B cell (primary cell): Measurements from ENCODE around the gene LAMP5. TPM values are rescaled to one million over a fixed set of nuclear protein-coding genes. Genes with fewer than 3 reads are reported as not detected.

Experiments used
- ATAC-seq: fragments of 200-7000 bp; cut with Tn5 transposase; one replicate; pipeline ENCODE4 v1.10.0; 2021; ENCODE audit warnings: low read depth, mild to moderate bottlenecking, moderate number of reproducible peaks, moderate library complexity
- CTCF ChIA-PET: fragments of 350-600 bp; sonication (Branson Sonifier 250); formaldehyde crosslinking; loops from one replicate; lab custom pipeline; 2021; ENCODE audit warnings: antibody characterized with exemption, inconsistent platforms; lab: Charles Lee
- POLR2A ChIA-PET: fragments of 350-600 bp; sonication (Branson Sonifier 250); formaldehyde crosslinking; loops from one replicate; lab custom pipeline; 2021; ENCODE audit warnings: antibody characterized with exemption; lab: Charles Lee
- DNase-seq: peaks from one replicate; pipeline ENCODE4 v3.0.0; 2013
- H2AFZ ChIP-seq: 2 replicates; pipeline ENCODE4 v1.6.1; 2012; ENCODE audit warnings: mild to moderate bottlenecking, low read depth, low read length; ENCODE audit not compliant: insufficient read depth, poor library complexity, severe bottlenecking
- H3K27ac ChIP-seq, 2 donors: 1 replicate in 1 of 2; 2 replicates in 1 of 2; pipeline ENCODE4 v1.5.1; 2012 to 2013; ENCODE audit warnings: low read length in 2 of 2, mild to moderate bottlenecking in 2 of 2, moderate library complexity in 1 of 2
- H3K27me3 ChIP-seq, 4 experiments: fragments of 200-600 bp in 1 of 4; sonication (generic) in 1 of 4; replicated peaks in 1 of 4; 1 replicate in 2 of 4; 2 replicates in 2 of 4; pipeline versions ENCODE4 v1.6.1 to v1.7.0; 2013 to 2016; ENCODE audit warnings: low read length in 3 of 4, mild to moderate bottlenecking in 2 of 4, mixed read lengths in 1 of 4, moderate library complexity in 1 of 4; ENCODE audit not compliant: insufficient read depth in 4 of 4, control insufficient read depth in 3 of 4; ENCODE audit errors: control extremely low read depth in 1 of 4
- H3K36me3 ChIP-seq, 2 experiments: replicated peaks in 1 of 2; 1 replicate in 1 of 2; 2 replicates in 1 of 2; pipeline versions ENCODE4 v1.6.1 to v1.7.1; 2013; ENCODE audit warnings: low read length in 1 of 2; ENCODE audit not compliant: insufficient read depth in 2 of 2, control insufficient read depth in 1 of 2; ENCODE audit errors: control extremely low read depth in 1 of 2, extremely low read depth in 1 of 2
- H3K4me1 ChIP-seq, 2 donors: fragments of 200-600 bp in 1 of 2; sonication (generic) in 1 of 2; 1 replicate in 1 of 2; 2 replicates in 1 of 2; pipeline versions ENCODE4 v1.5.1 to v1.6.1; 2013 to 2017; ENCODE audit warnings: low read length in 2 of 2; ENCODE audit not compliant: control insufficient read depth in 2 of 2, insufficient read depth in 2 of 2
- H3K4me2 ChIP-seq: replicated peaks from 2 replicates; pipeline ENCODE3; 2012; ENCODE audit warnings: mild to moderate bottlenecking, low read depth, low read length; ENCODE audit not compliant: poor library complexity, severe bottlenecking
- H3K4me3 ChIP-seq, 5 experiments: fragments of 200-600 bp in 1 of 5; sonication (generic) in 1 of 5; 1 replicate in 3 of 5; 2 replicates in 2 of 5; pipeline versions ENCODE4 v1.5.1 to v1.7.0; 2011 to 2016; ENCODE audit warnings: low read length in 4 of 5, mild to moderate bottlenecking in 4 of 5, low read depth in 2 of 5, control low read depth in 1 of 5, moderate library complexity in 1 of 5; ENCODE audit not compliant: insufficient read depth in 1 of 5; ENCODE audit errors: control extremely low read depth in 1 of 5, extremely low read depth in 1 of 5
- H3K79me2 ChIP-seq: fragments of 200-600 bp; sonication (generic); one replicate; pipeline ENCODE4 v1.6.0; 2016; ENCODE audit warnings: low read length; ENCODE audit not compliant: control insufficient read depth, insufficient read depth
- H3K9ac ChIP-seq: fragments of 200-600 bp; sonication (generic); 2 replicates; pipeline ENCODE4 v1.6.1; 2017; ENCODE audit warnings: mild to moderate bottlenecking, low read length, moderate library complexity
- H3K9me3 ChIP-seq, 3 donors: one replicate each; pipeline versions ENCODE4 v1.6.1 to v1.7.1; 2013; ENCODE audit warnings: low read length in 2 of 3; ENCODE audit not compliant: control insufficient read depth in 2 of 3, insufficient read depth in 1 of 3; ENCODE audit errors: control extremely low read depth in 1 of 3
- H4K20me1 ChIP-seq: 2 replicates; pipeline ENCODE4 v1.6.0; 2012; ENCODE audit warnings: mild to moderate bottlenecking, low read length; ENCODE audit not compliant: insufficient read depth, control insufficient read depth, poor library complexity, severe bottlenecking
- H3K27ac Mint-ChIP-seq: one replicate; pipeline ENCODE4 v1.8.0; 2021; ENCODE audit warnings: mixed read lengths
- H3K27me3 Mint-ChIP-seq: one replicate; pipeline ENCODE4 v1.8.0; 2021; ENCODE audit warnings: mixed read lengths
- H3K4me1 Mint-ChIP-seq: one replicate; pipeline ENCODE4 v1.8.0; 2021; ENCODE audit warnings: mixed read lengths
- H3K4me3 Mint-ChIP-seq: one replicate; pipeline ENCODE4 v1.8.0; 2021; ENCODE audit warnings: mixed read lengths
- H3K9me3 Mint-ChIP-seq: one replicate; pipeline ENCODE4 v1.8.0; 2022; ENCODE audit warnings: mixed read lengths; ENCODE audit not compliant: insufficient read depth
- EZH2 ChIP-seq: IDR thresholded peaks from 2 replicates; pipeline ENCODE4 v1.6.1; 2012; ENCODE audit warnings: borderline replicate concordance, low read depth, mild to moderate bottlenecking, moderate library complexity, low read length; ENCODE audit not compliant: insufficient read depth, poor library complexity, severe bottlenecking
- WGBS: methylation state at CpG from one replicate; pipeline ENCODE4 v1.1.5; 2013; ENCODE audit warnings: missing lambda C conversion rate; ENCODE audit not compliant: insufficient coverage; 5-methylcytosine and 5-hydroxymethylcytosine counted together
- intact Hi-C: fragments of 100-400 bp; cut with micrococcal nuclease; formaldehyde crosslinking; loops from one replicate; pipeline ENCODE4 v1.10.0; 2022
- polyA plus RNA-seq: library from polyadenylated mRNA; depleted of rRNA; stranded (reverse); fragments of >200 nt; gene quantifications from 2 replicates; pipeline ENCODE4 v1.2.3, GENCODE V29; 2012
- total RNA-seq, 2 donors: library from RNA; stranded (reverse); fragments of 120-200 nt in 1 of 2; gene quantifications; 1 replicate in 1 of 2; 2 replicates in 1 of 2; pipeline versions ENCODE4 v1.2.3 to v1.2.4, GENCODE V29; 2013 to 2022
- TF ChIP-seq, protein P1 (sequence below): fragments of 200-600 bp; IDR thresholded peaks from one replicate; pipeline ENCODE4 v1.8.0; 2022; ENCODE audit warnings: antibody characterized with exemption, mild to moderate bottlenecking

Gene LAMP5
- total and polyA plus RNA-seq, 2 donors (not counting 1 experiment from before 2014, with no cell fraction given), result 0.17 to 1.3 TPM

DNA sequence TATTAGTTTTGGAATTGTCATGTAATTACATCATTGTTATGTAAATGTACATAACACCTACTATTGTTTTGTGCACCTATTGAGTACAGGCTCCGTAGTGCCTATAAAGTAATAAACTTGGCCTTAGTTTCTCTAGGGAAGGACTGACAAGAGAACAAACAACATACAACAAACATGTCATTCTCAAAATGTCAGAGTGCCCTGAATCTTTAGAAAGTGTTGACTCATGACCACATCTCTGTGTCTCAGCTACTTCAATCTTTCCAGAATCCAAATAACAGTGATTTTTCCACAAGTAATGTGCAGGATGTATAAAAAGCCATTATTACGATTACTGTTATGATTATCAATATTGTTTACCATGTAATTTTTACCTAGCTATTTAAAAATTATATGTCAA lies 17.2 kb downstream of the LAMP5 start:
- H2AFZ ChIP-seq, result no peak overlapping the region
- POLR2A ChIA-PET, result no interaction called here
- TF ChIP-seq, protein P1, sequence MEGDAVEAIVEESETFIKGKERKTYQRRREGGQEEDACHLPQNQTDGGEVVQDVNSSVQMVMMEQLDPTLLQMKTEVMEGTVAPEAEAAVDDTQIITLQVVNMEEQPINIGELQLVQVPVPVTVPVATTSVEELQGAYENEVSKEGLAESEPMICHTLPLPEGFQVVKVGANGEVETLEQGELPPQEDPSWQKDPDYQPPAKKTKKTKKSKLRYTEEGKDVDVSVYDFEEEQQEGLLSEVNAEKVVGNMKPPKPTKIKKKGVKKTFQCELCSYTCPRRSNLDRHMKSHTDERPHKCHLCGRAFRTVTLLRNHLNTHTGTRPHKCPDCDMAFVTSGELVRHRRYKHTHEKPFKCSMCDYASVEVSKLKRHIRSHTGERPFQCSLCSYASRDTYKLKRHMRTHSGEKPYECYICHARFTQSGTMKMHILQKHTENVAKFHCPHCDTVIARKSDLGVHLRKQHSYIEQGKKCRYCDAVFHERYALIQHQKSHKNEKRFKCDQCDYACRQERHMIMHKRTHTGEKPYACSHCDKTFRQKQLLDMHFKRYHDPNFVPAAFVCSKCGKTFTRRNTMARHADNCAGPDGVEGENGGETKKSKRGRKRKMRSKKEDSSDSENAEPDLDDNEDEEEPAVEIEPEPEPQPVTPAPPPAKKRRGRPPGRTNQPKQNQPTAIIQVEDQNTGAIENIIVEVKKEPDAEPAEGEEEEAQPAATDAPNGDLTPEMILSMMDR, result no peak
- no peak for TF ChIP-seq EZH2
- H3K36me3 ChIP-seq, result no peaks in the 10 kb centered on the region
- no peaks in the 10 kb centered on the region for H3K4me1 ChIP-seq
- H3K4me3 ChIP-seq, result no peak overlapping the region
- intact Hi-C loops, result no loop called here
- H4K20me1 ChIP-seq, result no peaks in the 10 kb centered on the region
- Mint-ChIP-seq H3K9me3 (peaks cover 2% of the 10 kb centered on the region), H3K4me1 (no peaks in the 10 kb centered on the region), H3K27ac (no peak overlapping the region), H3K4me3 (no peak overlapping the region), H3K27me3 (peaks cover 8% of the 10 kb centered on the region)
- ATAC-seq (no peak), DNase-seq (no peak)
- no peak overlapping the region for H3K27ac ChIP-seq
- no CpG with 5 or more reads among the region's 2 CpGs for WGBS
- no peaks in the 10 kb centered on the region for H3K79me2 ChIP-seq
- no peaks in the 10 kb centered on the region for H3K27me3 ChIP-seq
- no peak overlapping the region for H3K9ac ChIP-seq
- H3K9me3 ChIP-seq, result no peaks in the 10 kb centered on the region
- no peak overlapping the region for H3K4me2 ChIP-seq
- CTCF ChIA-PET, result no interaction called here

DNA sequence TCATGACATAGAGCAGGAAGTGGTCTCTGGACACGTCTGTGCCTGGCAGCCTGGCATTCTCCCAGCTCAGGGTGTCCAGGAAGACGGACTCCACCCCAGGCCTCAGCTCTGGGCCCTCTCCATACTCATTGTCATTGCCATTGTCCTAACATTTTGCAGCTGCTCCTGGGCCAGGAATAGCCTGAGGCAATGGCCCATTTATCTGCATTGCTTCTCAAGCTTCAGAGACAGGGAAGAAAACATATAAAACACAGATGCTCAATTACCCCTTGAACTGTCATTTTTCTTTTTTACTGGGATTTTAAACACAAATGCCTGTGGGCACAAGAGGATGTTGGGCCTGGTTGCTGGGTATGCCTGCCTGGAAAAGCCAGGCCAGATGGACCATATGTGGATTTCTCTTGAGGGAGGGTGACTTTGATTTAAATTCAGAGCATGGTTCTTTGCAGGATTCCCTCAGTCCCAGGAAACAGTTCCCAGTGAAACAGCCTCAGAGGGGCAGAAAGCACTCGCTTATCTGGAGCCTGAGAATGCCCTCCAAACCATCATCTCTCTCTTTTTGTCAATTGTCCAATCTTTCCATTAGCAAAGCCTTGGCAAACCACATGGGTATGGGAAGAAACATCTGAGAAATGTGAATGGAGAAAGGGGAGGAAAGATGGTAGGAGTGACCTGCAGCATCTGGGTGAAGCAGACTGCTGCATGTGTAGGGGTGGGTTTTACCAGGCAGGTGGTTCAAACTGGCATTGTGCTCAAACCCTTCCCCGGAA lies 17.9 kb downstream of the LAMP5 start:
- H3K9ac ChIP-seq, result no peak overlapping the region
- no peak overlapping the region for H3K4me3 ChIP-seq
- H3K79me2 ChIP-seq, result no peaks in the 10 kb centered on the region
- H3K4me2 ChIP-seq, result no peak overlapping the region
- POLR2A ChIA-PET, result no interaction called here
- no peaks in the 10 kb centered on the region for H3K9me3 ChIP-seq
- 60% methylated on average over 3 of the region's 4 CpGs for WGBS
- TF ChIP-seq, protein P1, result no peak
- no peak for TF ChIP-seq EZH2
- no peaks in the 10 kb centered on the region for H3K36me3 ChIP-seq
- no peaks in the 10 kb centered on the region for H4K20me1 ChIP-seq
- no peak for ATAC-seq
- CTCF ChIA-PET, result no interaction called here
- no peaks in the 10 kb centered on the region for H3K4me1 ChIP-seq
- no peaks in the 10 kb centered on the region for H3K4me1 Mint-ChIP-seq
- H3K27me3 Mint-ChIP-seq, result peaks cover 11% of the 10 kb centered on the region
- H3K4me3 Mint-ChIP-seq, result no peak overlapping the region
- H3K9me3 Mint-ChIP-seq, result peaks cover 2% of the 10 kb centered on the region
- no peak overlapping the region for H3K27ac Mint-ChIP-seq
- intact Hi-C loops, result no loop called here
- no peaks in the 10 kb centered on the region for H3K27me3 ChIP-seq
- no peak overlapping the region for H2AFZ ChIP-seq
- no peak overlapping the region for H3K27ac ChIP-seq
- no peak for DNase-seq
